Non-pigmented ciliary epithelial cell (primary cell): ENCODE measurements around the gene TCIRG1.
"Not testable (repeated sequence)": the region's sequence is repeated elsewhere in the genome, so short reads cannot be mapped to it uniquely, and the experiment has no call there.

Experiments
- DNase-seq: peaks from one replicate; pipeline ENCODE4 v3.0.0-alpha.2; 2010; ENCODE audit warnings: low read depth

Gene TCIRG1

GRCh38 chr11:68083517-68083916 is 44.7 kb downstream of the TCIRG1 start:
- no peak for DNase-seq

GRCh38 chr11:68089679-68090078 is 50.9 kb downstream of the TCIRG1 start:
- DNase-seq = no peak

- no peak for DNase-seq
These were observed 51.5 kb downstream of the TCIRG1 start for GRCh38 chr11:68090287-68090686.

- DNase-seq = no peak
These were observed 51.9 kb downstream of the TCIRG1 start for GRCh38 chr11:68090706-68091105.

- DNase-seq = no peak
These were observed 53.6 kb downstream of the TCIRG1 start for GRCh38 chr11:68092411-68092810.

- DNase-seq = not testable (repeated sequence)
These were observed 54.1 kb downstream of the TCIRG1 start for GRCh38 chr11:68092946-68093345.

GRCh38 chr11:68093565-68093964 is 54.7 kb downstream of the TCIRG1 start:
- DNase-seq = no peak

GRCh38 chr11:68096962-68097361 is 58.1 kb downstream of the TCIRG1 start:
- DNase-seq = no peak

GRCh38 chr11:68099057-68099456 is 60.2 kb downstream of the TCIRG1 start:
- no peak for DNase-seq

- no peak for DNase-seq
These were observed 60.9 kb downstream of the TCIRG1 start for GRCh38 chr11:68099474-68100405.
